NCI-H187 treated with DMSO at 0.1 percent for 48 hours (cell line): ENCODE results near the gene ABCA7.

Experiments
- DNase-seq: peaks from one replicate; lab custom pipeline; 2025; lab: John Stamatoyannopoulos, UW

The ABCA7 gene

DNA sequence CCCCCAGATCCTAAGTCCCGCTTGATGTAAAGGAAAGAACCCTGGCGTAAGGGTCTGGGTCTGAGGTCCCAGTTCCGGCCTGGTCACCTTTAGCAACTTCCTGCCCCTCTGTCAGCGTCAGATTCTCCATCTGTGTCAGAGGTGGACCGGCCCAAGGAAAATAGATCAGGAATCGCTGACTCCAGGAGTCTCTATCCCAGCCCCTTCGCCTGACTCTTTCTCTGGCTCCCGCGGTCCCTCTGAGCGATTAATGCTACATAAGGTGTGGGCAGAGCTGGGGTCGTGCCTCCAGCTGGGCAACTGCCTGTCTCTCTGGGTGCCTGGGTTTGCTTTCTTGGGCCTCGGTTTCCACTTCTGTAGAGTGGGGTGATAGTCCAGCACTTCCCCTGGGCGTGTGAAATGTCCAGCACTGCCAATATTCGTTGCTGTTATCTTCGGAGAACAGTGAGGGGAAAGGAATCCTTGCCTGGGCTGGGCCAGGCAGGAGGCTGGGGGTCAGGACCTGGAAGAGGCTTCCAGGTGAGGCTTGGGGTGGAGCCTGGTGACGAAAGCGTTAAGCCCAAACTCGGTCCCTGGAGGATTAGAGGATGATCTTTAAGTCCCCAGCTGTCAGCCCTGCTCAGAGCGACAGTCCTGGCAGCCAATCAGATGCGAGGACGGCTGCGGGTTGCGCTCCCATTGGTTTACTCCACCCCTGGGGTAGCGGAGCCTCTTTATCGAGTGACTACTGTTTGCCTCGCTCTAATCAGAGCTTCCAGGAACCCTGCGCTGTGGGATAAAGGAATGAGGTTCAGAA lies 767 bp downstream of the ABCA7 start:
- DNase-seq = peak; percentile 83

- DNase-seq = no peak
Observed at GRCh38 chr19:1041272-1041834, 1.4 kb downstream of the ABCA7 start.

DNA sequence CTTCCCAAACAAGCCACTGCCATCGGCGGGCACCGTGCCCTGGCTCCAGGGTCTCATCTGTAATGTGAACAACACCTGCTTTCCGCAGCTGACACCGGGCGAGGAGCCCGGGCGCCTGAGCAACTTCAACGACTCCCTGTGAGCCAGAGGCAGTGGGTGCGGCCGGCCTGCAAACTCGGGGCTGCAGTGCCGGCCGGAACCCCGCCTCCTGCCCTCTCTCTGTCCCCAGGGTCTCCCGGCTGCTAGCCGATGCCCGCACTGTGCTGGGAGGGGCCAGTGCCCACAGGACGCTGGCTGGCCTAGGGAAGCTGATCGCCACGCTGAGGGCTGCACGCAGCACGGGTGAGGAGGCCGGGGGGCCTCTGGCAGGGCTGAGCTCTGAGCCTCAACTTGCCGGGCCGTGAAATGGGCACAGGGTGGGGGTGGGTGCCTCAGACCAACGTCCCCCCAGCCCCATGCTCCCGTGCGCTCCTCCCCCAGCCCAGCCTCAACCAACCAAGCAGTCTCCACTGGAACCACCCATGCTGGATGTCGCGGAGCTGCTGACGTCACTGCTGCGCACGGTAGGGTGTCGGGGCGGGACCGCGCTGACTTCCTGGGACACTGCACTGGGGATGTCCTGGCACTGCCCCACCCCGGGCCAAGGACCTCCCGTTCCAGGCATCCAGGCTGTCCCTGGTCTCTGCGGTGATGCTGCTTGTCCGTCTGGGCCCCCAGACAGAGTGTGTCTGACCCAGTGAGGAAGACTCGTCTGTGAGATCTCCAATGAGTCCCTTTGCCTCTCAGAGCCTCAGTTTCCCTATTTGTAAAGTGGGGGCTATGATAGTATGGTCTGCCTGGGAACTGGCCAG lies 2.2 kb downstream of the ABCA7 start:
- no peak for DNase-seq

DNA sequence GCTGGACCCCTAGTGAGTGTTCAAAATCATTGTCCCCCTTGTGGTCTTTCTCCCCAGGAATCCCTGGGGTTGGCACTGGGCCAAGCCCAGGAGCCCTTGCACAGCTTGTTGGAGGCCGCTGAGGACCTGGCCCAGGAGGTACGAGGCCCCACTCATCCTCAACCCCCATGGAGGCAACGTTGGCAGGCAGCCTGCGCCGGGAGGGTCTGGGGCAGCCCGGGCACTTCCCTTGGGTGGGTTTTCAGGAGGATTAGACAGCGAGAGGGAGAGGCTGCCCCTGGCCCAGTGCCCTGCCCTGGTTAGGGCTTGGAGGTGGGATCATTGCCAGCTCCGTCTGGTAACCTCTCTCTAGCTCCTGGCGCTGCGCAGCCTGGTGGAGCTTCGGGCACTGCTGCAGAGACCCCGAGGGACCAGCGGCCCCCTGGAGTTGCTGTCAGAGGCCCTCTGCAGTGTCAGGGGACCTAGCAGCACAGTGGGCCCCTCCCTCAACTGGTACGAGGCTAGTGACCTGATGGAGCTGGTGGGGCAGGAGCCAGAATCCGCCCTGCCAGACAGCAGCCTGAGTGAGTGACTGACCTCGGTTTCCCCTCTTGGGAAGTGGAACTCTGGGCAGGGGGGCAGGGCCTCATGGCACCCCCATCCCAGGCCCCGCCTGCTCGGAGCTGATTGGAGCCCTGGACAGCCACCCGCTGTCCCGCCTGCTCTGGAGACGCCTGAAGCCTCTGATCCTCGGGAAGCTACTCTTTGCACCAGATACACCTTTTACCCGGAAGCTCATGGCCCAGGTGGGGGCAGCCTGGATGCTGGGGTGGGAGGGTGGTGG lies 3.0 kb downstream of the ABCA7 start:
- DNase-seq = no peak

DNA sequence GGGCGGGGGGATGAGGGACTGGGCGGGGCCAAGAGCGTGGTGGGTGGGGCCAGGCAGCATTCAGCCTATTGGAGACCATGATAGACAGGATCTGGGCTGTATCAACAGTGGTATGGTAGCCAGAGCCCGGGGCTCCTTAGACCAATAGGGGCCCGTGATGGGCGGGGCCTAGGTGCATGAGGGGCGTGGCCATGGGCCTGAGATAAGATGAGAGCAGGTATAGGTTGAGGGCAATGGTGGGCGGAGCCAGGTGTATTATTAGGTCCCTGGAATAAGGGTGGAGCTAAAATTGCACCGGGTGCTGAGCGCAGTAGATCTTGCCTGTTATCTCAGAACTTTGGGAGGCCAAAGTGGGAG lies 5.3 kb downstream of the ABCA7 start:
- no peak for DNase-seq

DNA sequence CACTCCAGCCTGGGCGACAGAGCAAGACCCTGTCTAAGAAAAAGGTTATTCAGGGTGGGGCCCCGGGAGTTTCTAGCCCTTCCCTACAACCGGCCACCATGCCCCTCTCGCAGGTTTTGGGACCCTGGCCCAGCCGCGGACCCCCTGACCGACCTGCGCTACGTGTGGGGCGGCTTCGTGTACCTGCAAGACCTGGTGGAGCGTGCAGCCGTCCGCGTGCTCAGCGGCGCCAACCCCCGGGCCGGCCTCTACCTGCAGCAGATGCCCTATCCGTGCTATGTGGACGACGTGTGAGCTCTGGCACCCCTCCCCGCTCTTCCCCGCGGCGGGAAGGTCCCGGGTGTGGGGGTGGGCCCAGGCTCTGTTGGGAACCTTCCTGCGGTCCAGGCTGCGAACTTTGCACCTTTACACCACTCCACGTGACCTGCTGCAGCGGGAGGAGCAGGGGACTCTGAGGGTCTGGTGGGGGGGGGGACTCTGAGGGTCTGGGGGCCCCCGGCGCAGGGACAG lies 6.3 kb downstream of the ABCA7 start:
- no peak for DNase-seq

- no peak for DNase-seq
Observed at GRCh38 chr19:1046836-1047695, 7.2 kb downstream of the ABCA7 start.

DNA sequence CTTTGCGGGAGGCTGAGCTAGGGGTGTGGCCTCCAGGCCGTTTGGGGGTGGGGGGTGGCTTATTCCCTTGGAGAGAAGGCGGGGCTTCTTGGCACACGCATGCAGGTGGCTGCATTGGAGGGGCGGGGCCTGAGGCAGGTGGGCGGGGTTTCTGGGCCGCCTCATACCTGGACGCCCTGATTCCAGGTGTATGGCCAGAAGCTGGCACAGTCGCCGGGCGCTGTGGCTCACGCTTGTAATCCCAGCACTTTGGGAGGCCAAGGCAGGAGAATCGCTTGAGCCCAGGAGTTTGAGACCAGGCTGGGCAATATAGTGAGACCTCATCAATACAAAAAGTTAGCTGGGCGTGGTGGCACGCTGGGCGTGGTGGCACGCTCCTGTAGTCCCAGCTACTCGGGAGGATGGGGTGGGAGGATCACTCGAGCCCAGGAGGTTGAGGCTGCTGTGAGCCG lies 7.8 kb downstream of the ABCA7 start:
- no peak for DNase-seq

DNA sequence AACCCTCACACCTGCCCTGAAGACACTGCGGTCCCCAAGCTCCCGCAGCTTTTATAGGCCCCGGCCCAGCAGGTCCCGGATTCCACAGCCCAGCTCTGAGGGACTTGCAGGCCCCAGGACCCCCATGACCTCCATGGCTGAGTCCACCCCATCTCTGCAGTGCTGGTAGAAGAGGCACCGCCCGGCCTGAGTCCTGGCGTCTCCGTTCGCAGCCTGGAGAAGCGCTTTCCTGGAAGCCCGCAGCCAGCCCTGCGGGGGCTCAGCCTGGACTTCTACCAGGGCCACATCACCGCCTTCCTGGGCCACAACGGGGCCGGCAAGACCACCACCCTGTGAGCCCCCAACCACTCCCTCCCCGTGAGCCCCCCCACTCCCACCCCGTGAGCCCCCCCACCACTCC lies 9.2 kb downstream of the ABCA7 start:
- no peak for DNase-seq

DNA sequence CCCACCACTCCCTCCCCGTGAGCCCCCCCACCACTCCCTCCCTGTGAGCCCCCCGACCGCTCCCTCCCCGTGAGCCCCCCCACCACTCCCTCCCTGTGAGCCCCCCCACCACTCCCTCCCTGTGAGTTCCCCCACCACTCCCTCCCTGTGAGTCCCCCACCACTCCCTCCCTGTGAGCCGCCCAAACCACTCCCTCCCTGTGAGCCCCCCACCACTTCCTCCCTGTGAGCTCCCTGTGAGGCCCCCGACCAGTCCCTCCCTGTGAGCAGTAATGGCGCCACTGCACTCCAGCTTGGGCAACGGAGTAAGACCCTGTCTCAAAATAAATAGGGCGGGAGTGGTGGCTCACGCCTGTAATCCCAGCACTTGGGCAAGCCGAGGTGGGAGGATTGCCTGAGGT lies 9.9 kb downstream of the ABCA7 start:
- DNase-seq = no peak

DNA sequence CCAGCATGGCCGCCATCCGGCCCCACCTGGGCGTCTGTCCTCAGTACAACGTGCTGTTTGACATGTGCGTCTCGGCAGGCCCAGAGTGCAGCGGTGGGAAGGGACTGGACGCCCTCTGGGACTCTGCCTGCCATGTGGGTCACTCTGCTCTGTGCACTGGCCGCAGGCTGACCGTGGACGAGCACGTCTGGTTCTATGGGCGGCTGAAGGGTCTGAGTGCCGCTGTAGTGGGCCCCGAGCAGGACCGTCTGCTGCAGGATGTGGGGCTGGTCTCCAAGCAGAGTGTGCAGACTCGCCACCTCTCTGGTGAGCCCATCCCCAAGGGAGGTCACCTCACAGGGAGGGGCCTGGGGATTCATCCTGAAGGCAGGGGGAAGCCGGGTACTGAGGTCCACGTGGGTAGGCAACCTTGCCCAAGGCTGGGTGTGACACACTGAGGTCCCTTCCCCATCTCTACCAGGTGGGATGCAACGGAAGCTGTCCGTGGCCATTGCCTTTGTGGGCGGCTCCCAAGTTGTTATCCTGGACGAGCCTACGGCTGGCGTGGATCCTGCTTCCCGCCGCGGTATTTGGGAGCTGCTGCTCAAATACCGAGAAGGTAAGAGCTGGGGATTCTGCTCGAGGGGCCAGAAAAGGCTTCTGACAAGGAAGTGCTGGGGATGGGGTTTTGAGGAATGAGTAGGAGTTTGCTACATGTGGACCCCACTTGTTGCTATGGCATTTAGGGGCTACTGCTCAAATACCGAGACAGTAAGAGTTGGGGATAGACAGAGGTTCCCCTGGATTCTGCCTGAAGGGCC lies 11.3 kb downstream of the ABCA7 start:
- DNase-seq = no peak

- no peak for DNase-seq
Observed at GRCh38 chr19:1051791-1052190, 11.9 kb downstream of the ABCA7 start.

DNA sequence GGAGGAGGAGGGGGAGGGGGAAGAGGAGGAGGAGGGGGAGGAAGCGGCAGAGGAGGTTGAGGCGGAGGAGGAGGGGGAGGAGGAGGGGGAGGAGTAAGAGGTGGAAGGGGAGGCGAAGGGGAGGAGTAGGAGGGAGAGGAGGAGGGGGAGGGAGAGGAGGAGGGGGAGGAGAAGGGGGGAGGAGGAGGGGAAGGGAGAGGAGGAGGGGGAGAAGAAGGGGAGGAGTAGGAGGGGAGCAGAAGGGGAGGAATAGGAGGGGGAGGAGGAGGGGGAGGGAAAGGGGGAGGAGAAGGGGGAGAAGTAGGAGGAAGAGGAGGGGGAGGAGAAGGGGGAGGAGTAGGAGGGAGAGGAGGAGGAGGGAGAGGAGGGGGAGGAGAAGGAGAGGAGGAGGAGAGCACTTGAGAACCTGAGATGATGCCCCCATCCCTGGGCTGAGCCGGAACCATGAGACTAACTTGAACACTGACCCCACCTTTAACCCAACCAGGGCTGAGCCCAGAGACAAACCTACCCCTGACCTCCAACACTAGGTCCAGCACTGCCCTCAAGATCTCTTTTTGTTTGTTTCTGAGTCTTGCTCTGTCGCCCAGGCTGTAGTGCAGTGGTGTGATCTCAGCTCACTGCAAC lies 12.6 kb downstream of the ABCA7 start:
- DNase-seq = no peak

- no peak for DNase-seq
Observed at GRCh38 chr19:1053176-1054101, 13.5 kb downstream of the ABCA7 start.

- no peak for DNase-seq
Observed at GRCh38 chr19:1054102-1055027, 14.5 kb downstream of the ABCA7 start.

- DNase-seq = no peak
Observed at GRCh38 chr19:1055028-1055425, 15.1 kb downstream of the ABCA7 start.

GRCh38 chr19:1055886-1056620 lies 16.1 kb downstream of the ABCA7 start:
- DNase-seq = no peak
